ENCODE data around the gene PPOX.

PPOX gene

DNA sequence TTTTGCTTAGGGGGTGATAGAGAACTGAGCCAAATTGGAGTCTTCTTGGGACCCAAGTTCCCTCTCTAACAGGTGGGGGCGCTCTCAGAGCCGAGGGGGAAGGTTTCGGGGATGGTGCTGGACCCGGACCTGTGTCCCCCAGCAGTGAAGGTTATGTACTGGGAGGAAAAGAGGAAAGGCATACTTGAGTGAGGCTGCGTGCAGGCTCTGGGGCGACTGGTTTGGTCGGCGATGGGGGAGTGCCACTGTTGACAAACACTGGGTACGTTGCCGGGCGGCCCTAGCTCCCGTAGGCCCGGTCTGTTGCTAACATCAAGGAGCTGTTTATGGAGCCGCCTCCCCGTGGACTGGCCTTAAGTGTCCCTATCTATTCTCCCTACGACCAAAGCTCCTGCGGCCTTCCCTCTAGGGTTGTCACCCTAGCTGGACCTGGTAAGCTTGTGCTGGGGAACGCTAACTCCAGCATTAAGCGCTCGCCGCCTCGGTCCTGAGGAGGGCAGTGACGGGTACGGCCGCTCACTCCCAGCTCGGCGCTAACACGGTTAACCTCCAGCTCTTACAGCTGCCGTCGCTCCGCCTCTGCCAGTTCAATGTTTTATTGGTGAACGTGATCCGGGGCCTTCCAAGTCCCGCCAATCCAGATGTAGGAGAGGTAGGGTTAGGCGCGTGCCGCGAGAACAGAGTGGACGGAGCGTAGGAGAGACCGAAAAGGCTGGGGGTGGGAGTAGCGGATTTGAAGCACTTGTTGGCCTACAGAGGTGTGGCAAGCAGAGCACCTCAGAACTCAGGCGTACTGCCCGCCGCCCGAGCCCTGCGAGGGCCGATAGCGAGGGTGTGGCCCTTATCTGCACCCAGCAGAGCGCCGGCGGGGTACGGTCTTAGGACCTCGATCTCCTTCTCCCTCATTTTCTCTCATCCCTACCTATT is at the start of gene PPOX:
Gene PPOX (plus strand): TSS at position 685 of the 927 bp plus-strand sequence. CDS start 422 bp downstream, outside the sequence.
- DNase-seq, result peak; percentile 97

- DNase-seq, result peak; percentile 37
Observed at GRCh38 chr1:161117759-161118581, 48.3 kb upstream of the PPOX start, which contains the start of the genes NIT1 and PFDN2. TSS of gene NIT1 (plus strand) at chr1:161118105. CDS start at chr1:161118177, 72 bp downstream. TSS of gene PFDN2 (minus strand) at chr1:161118037. CDS start at chr1:161118026, 11 bp downstream.

DNA sequence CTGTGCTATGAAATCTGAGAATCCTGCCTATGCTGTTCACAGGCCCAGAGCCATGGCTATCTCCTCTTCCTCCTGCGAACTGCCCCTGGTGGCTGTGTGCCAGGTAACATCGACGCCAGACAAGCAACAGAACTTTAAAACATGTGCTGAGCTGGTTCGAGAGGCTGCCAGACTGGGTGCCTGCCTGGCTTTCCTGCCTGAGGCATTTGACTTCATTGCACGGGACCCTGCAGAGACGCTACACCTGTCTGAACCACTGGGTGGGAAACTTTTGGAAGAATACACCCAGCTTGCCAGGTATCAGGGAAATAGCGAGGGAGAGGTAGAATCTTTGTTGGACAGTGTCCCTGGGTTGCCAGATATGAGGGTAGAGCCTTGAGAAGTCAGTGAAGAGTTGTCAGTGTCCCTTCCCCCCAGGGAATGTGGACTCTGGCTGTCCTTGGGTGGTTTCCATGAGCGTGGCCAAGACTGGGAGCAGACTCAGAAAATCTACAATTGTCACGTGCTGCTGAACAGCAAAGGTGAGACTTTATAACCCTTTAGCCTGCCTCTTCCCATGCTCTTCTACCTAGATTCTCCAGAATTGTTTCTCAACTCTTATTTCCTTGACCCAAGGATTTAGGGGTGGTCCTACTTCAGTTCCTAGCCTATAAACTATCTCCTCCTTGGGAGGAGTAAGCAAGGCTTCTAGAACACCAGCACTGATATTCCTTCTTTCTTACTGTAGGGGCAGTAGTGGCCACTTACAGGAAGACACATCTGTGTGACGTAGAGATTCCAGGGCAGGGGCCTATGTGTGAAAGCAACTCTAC is 46.9 kb upstream of the PPOX start:
- no peak for DNase-seq

DNA sequence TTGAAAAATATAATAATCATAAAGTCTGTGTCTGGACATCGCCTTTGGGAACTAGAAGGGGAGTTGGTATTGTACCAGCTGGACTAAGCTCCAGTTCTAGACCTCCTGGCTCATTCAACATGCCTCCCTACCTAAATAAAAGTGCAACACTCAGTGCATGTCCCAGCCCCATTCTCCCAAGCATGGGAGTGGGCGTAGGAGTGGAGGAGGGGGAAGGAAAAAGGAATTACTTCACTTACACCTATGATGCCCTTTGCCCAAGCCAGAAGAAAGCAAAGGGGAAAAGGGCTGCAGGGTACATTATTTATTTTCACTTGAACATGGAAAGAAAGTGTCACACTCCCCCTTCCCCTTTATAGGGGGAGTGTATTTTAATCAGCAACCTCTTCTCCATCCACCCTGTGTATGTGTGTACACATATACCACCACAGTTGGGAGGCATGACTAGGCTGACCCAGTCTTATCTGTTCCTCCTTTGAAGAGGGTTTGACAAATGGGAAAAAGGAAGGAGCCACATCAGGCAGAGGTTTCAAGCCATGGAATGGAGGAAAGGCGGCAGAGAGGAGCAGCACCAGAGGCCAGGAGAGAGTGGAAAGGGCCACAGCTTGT is 45.1 kb upstream of the PPOX start:
- no peak for DNase-seq

- DNase-seq, result no peak
Observed at GRCh38 chr1:161121834-161122233, 44.4 kb upstream of the PPOX start.

- DNase-seq, result no peak
Observed at GRCh38 chr1:161122967-161123366, 43.3 kb upstream of the PPOX start.

DNA sequence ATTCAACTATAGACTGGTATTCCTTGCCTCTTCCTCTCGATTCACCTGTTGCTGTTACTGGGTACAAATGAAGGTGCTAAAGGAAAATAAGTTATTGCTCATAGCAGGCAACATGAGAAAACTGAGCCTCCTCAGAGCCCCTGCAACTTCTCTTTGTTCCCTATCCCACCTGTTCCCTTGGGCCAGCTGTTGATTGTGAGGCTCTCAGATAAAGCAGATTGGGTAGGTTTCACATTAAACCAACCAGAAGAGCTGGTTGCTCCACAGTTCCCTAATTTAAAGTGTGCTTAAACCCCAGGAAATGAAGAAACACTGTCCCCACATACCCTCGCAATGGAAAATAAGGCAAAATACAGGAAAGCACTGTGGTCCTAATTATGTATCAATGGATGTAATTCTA is 38.6 kb upstream of the PPOX start:
- DNase-seq, result no peak

- no peak for DNase-seq
Observed at GRCh38 chr1:161128591-161129420, 37.4 kb upstream of the PPOX start.

DNA sequence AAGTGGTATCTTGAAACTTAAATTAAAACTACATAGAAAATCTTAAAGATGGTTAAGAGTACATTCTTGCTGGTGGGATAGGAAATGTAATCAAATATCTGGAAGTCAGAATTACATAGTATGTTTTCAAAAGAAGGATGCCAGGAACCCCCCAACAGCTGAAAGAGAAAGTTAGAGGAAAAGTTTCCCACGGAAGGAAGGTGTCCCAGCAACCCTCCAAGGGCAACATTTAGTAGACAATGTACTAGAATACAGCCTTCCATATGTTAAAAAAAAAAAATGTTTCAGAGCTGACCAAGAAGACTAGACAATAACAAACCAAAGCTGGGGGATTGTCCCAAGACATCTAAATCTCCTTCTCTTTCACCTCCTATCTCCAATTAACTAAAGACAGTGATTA is 36.0 kb upstream of the PPOX start:
- no peak for DNase-seq

DNA sequence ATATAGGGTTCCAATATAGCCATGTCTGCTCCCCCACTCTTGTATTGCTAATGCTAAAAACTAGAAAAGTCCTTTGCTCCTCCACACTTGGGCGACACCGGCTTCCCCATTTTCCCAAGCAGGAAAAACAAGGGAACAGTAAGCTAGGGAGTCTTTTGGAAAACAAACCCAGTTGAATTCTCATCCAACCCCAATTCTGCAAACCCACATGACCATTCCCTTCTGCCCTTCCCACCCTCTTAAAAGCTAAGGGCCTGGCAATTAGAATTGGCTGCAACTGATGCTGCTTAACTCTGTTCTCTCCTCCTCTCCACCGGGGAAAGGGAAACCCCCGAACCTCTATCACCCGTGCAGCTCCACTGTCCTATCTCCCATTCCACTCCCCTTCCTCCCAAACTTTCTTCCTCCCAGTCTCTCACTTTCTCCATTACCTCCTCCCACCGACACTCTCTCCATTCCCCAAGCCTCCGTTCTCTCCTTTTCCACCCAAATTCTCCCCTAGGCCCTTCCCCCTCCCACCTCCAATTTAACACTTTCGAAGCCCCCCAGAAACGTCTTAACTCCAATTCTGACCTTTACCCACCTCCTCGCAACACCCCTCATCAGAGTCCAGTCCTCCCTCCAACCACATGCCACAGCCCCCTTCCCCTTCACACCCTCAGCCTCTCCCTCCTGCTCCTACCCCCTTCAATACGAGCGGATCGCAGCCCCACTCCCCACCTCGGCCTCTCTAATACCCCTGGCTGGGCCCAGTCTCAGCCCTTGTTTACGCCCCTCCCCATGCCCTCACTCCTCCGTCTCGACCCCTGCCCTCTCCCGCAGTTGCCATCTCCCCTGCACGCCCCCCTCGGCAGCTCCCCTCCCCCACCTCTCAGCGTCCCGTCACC is 34.5 kb upstream of the PPOX start:
- no peak for DNase-seq

DNA sequence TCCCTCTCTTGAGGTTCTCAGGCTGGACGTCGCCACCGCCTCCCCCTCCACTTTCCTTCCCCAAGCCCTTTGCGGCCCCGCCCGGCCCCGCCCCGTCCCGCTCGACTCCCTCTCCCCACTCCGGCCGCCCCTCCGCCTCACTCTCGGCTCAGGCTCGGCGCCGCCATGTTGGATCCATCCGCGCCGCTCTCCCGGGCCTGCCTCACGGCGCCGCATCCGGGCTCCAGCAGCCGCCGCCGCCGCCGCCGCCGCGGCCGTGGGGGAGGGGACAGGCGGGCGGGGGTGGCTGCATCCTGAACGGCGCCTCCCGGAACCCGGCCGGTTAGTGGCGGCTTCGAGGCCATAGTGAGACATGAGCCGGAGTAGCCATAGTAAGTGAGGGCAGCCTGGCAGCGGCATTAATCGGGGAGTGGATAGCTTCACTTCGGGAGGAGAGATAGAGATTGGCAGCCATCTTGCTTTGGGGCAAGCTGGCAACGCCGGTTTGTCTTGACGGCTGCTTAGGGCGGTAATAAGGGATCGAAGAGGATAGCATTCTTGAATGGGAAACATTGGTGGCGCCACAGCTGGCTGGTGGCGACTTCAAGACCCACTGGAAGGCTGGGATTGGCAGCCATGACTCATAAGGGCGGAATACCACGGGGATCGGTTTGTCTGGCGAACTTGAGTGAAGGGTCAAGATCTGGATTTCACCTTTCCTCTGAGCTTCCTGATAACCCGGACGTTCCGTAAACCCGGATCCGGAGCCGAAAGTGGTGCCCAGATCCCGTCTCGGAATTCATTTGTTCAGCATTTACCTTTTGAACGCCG is 33.6 kb upstream of the PPOX start, which contains the start of gene DEDD:
Gene DEDD (minus strand): TSS at position 258 of the 810 bp plus-strand sequence. CDS start 8,205 bp downstream, outside the sequence.
- peak; percentile 94 for DNase-seq

DNA sequence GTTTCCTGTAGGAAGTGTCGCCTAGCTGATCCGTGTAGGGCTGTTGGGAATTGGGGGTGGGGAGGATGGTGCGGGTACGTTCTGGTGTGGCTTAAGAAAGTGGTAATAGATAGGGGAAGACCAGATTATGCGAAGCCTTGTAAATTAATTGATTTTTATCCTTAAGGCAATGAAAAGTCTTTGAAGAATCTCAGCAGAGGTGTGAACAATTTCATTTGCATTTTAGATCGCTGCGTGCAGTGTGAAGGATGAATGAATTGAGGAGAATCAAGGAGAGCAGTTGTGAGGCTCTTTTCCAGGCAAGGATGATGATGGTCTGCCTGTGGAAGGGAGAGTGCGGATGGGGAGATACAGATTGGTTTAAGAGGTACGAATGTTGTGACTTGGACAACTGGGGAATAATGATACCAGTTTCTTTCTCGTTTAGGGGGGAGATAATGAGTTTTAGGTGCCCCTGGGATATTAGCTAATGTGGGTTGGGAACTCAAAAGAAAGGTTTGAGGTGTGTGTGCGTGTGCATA is 32.9 kb upstream of the PPOX start:
- no peak for DNase-seq

DNA sequence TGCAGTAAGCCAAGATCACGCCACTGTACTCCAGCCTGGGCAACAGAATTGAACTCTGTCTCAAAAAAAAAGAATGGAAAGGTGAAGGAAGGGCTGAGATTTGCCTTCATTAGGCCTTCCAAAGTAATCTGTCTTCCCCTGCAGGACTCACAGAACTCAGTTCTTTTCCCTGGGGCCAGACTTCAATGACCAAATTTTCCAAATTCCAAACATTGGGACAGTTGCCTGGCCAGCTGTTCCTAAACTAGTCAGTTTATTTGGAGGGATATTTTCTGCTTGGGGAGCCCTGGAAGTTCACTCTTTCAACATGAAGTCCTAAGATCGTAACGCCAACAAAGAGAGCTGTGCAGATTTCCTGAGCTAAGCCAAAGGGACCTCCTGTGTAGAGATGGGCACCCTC is 28.3 kb upstream of the PPOX start:
- DNase-seq, result no peak

- no peak for DNase-seq
Observed at GRCh38 chr1:161138431-161138830, 27.8 kb upstream of the PPOX start.

DNA sequence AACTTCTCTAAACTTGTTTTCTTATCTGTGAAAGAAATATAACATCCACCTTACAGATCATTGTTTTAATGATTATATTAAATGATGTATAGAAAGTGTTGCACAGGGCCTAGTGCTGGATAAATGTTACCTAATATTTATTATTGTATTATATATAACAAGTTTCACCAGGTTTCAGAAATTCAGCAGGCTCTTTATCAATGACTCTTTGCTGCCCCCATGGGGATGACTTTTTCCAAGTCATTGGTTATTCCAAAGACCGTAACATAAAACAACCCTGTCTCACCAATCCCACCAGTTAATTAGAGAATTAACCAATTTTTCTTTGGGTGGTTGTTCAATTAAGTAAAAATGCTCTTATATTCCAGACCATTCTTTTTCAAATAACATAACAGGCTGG is 26.5 kb upstream of the PPOX start:
- no peak for DNase-seq

- no peak for DNase-seq
Observed at GRCh38 chr1:161140755-161141400, 25.3 kb upstream of the PPOX start.

GRCh38 chr1:161145832-161146231 is 20.4 kb upstream of the PPOX start:
- no peak for DNase-seq

DNA sequence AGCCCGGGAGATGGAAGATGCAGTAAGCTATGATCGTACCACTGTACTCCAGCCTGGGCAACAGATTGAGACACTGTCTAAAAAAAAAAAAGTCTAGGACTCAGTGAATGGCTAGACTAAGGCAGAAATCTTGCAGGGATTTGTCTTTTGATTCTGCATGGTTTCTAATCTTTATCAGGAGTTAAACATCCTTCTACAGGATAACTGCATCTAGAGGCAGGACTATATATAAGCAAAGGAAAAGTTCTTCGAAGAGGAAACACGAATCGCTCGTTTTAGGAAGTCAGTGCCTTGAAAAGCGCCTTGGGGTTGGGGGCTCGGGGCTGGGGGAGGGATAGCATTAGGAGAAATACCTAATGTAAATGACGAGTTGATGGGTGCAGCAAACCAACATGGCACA is 13.1 kb upstream of the PPOX start:
- DNase-seq, result no peak

Measured in NCI-H2081 treated with DMSO at 0.1 percent for 48 hours (cell line).